ENCODE data around the gene RAI14.

DNA sequence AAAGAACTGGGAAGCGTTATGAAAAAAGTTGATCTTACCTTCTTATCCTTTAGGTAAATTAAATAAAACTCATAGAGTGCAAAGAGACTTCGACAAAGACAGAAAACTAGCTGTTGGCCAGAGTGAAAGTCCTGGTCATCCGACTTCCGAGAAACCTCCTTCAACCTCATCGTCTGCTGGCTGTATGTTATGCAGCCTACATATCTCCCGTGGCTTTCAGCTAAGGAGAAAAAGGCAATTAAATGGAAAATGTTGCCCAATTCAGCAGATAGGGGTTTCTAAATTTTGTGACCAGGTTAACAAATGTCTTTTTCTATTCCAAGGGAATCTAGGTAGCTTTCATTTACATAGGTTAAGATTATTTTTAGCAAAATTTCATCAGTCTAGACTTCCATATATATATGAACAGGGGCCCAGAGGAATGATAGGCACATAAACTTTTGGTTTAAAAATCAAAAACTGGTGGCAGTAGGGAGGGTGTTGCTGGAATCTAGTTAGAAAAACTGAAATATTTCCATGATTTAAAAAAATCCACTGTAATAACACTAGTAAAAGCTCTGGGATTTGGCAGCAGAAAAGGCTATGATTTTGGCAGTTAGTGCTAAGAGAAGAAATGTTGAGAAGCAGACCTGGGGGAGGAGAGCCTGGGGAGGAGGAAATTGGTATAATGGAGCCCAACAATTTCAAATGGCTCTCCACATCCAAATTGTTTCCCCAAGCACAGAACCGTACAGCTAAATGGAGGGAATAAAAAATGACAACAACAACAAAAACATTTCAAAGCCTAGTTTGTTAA, 32.1 kb downstream of the RAI14 start:
- TF ChIP-seq, protein P1, sequence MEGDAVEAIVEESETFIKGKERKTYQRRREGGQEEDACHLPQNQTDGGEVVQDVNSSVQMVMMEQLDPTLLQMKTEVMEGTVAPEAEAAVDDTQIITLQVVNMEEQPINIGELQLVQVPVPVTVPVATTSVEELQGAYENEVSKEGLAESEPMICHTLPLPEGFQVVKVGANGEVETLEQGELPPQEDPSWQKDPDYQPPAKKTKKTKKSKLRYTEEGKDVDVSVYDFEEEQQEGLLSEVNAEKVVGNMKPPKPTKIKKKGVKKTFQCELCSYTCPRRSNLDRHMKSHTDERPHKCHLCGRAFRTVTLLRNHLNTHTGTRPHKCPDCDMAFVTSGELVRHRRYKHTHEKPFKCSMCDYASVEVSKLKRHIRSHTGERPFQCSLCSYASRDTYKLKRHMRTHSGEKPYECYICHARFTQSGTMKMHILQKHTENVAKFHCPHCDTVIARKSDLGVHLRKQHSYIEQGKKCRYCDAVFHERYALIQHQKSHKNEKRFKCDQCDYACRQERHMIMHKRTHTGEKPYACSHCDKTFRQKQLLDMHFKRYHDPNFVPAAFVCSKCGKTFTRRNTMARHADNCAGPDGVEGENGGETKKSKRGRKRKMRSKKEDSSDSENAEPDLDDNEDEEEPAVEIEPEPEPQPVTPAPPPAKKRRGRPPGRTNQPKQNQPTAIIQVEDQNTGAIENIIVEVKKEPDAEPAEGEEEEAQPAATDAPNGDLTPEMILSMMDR (IDR thresholded peaks at IDR 0.05): no peak
- TF ChIP-seq POLR2A (IDR thresholded peaks at IDR 0.05): no peak
